HCT116 (cell line): ENCODE data around the gene C3AR1.

Source experiments
- ATF3 ChIP-seq: IDR thresholded peaks from 2 replicates; pipeline ENCODE4 v1.6.1; 2012
- CEBPB ChIP-seq: IDR thresholded peaks from 2 replicates; pipeline ENCODE4 v1.6.1; 2012; ENCODE audit warnings: low read depth
- EGR1 ChIP-seq: IDR thresholded peaks from 2 replicates; pipeline ENCODE4 v1.6.1; 2012; ENCODE audit warnings: low read depth
- ELF1 ChIP-seq: IDR thresholded peaks from 2 replicates; pipeline ENCODE4 v1.6.1; 2012; ENCODE audit warnings: low read depth, borderline replicate concordance
- EZH2 ChIP-seq: fragments of 200-600 bp; sonication (generic); IDR thresholded peaks from 2 replicates; pipeline ENCODE4 v1.6.1; 2017; ENCODE audit warnings: antibody characterized with exemption, mixed run types
- MAX ChIP-seq: IDR thresholded peaks from 2 replicates; pipeline ENCODE4 v1.6.1; 2012
- POLR2A ChIP-seq: IDR thresholded peaks from 2 replicates; pipeline ENCODE4 v1.7.0; 2011; ENCODE audit warnings: borderline replicate concordance; ENCODE audit not compliant: insufficient read depth, insufficient read length; ENCODE audit errors: extremely low read depth
- POLR2AphosphoS5 ChIP-seq: IDR thresholded peaks from 2 replicates; pipeline ENCODE4 v1.6.1; 2011; ENCODE audit warnings: mild to moderate bottlenecking, low read depth, low read length, moderate library complexity
- ZFX ChIP-seq: fragments of 450-650 bp; IDR thresholded peaks from 2 replicates; pipeline ENCODE4 v1.6.1; 2017
- TF ChIP-seq, protein P1 (sequence below), 3 experiments: fragments of 200-600 bp in 1 of 3; sonication (generic) in 1 of 3; IDR thresholded peaks in 2 of 3; conservative IDR thresholded peaks in 1 of 3; 2 replicates each; pipeline ENCODE4 v1.5.1; 2012 to 2017; ENCODE audit warnings: low read depth in 2 of 3, low read length in 2 of 3, antibody characterized with exemption in 1 of 3, borderline replicate concordance in 1 of 3, control low read depth in 1 of 3, mild to moderate bottlenecking in 1 of 3, mixed read lengths in 1 of 3, mixed run types in 1 of 3, moderate library complexity in 1 of 3; ENCODE audit not compliant: insufficient read depth in 1 of 3
- TF ChIP-seq, protein P2 (sequence below): IDR thresholded peaks from 2 replicates; pipeline ENCODE4 v1.6.1; 2012; ENCODE audit warnings: low read depth

DNA sequence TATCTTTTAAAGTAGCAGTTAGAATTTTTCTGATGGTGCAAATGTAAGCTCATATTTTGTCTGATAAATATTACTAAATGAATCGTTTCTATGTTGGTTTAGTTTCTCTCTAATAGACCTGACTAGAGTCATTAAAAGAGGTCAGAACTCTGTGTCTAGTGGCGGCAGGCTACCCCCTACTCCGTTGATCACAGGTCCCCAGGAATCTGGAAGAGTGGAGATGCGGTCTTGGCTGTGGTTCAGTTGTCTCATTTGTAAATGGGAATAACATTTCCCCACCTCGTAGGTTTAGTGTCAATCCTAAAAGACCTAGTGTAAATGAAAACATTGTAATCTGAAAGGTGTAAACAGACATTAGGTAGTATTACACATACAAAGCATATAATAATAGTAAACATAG, 38.3 kb downstream of the C3AR1 start:
- TF ChIP-seq EGR1 = no peak
- no peak for TF ChIP-seq ELF1
- TF ChIP-seq CEBPB = no peak
- no peak for TF ChIP-seq ATF3
- TF ChIP-seq EZH2 = no peak
- no peak for TF ChIP-seq POLR2AphosphoS5
- no peak for TF ChIP-seq MAX
- TF ChIP-seq, protein P1, sequence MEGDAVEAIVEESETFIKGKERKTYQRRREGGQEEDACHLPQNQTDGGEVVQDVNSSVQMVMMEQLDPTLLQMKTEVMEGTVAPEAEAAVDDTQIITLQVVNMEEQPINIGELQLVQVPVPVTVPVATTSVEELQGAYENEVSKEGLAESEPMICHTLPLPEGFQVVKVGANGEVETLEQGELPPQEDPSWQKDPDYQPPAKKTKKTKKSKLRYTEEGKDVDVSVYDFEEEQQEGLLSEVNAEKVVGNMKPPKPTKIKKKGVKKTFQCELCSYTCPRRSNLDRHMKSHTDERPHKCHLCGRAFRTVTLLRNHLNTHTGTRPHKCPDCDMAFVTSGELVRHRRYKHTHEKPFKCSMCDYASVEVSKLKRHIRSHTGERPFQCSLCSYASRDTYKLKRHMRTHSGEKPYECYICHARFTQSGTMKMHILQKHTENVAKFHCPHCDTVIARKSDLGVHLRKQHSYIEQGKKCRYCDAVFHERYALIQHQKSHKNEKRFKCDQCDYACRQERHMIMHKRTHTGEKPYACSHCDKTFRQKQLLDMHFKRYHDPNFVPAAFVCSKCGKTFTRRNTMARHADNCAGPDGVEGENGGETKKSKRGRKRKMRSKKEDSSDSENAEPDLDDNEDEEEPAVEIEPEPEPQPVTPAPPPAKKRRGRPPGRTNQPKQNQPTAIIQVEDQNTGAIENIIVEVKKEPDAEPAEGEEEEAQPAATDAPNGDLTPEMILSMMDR (IDR thresholded peaks at IDR 0.05 in 2 of 3, conservative IDR thresholded peaks at IDR 0.05 in 1 of 3; ENCODE audit: borderline replicate concordance in 1 of 3, insufficient read depth in 1 of 3, low read depth in 2 of 3, low read length in 2 of 3) = no peak
- TF ChIP-seq ZFX = no peak
- no peak for TF ChIP-seq POLR2A
- TF ChIP-seq, protein P2, sequence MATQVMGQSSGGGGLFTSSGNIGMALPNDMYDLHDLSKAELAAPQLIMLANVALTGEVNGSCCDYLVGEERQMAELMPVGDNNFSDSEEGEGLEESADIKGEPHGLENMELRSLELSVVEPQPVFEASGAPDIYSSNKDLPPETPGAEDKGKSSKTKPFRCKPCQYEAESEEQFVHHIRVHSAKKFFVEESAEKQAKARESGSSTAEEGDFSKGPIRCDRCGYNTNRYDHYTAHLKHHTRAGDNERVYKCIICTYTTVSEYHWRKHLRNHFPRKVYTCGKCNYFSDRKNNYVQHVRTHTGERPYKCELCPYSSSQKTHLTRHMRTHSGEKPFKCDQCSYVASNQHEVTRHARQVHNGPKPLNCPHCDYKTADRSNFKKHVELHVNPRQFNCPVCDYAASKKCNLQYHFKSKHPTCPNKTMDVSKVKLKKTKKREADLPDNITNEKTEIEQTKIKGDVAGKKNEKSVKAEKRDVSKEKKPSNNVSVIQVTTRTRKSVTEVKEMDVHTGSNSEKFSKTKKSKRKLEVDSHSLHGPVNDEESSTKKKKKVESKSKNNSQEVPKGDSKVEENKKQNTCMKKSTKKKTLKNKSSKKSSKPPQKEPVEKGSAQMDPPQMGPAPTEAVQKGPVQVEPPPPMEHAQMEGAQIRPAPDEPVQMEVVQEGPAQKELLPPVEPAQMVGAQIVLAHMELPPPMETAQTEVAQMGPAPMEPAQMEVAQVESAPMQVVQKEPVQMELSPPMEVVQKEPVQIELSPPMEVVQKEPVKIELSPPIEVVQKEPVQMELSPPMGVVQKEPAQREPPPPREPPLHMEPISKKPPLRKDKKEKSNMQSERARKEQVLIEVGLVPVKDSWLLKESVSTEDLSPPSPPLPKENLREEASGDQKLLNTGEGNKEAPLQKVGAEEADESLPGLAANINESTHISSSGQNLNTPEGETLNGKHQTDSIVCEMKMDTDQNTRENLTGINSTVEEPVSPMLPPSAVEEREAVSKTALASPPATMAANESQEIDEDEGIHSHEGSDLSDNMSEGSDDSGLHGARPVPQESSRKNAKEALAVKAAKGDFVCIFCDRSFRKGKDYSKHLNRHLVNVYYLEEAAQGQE = no peak
